Measurements from ENCODE around the gene TTN.

Gene TTN

DNA sequence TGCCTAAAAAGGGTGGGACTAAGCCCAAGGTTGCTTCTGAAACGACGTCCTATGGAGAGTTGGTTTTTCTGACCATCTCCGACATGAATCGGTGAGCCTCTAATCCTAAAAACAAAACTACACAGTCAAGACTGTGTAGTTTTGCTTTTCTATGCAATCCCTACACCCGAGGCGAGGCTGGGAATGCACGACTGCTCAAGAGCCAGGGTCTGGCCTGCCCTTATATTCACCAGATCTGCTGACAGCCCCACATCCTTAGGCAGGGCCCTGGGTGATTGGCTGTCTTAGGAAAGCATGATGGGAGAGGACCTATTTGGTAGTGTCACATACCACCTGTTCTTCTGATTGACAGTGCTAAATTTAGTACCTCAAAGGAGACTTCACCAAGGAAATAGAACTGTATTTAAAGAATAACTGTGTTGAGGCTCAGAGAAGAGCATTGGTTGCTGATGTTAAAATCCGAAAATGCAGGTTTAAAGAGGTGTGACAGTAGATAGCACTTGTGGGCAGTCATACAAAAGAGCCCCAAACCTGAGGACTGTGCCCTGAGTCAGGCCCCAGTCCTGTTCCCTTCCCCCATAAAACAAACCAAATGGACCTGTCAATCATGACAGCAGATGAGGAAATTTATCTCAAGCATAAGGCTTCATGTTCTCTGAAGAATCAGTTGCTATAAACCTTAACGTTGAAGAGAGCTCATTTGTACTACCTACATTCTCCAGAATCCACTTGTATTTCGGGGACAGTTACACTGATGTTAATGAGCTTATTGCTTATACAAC lies at the start of gene TTN:
Gene TTN (minus strand): TSS at position 197 of the 782 bp plus-strand sequence. CDS start 2,781 bp downstream, outside the sequence.
- DNase-seq (ENCODE audit: low spot score): no peak
- TF ChIP-seq, protein P1, sequence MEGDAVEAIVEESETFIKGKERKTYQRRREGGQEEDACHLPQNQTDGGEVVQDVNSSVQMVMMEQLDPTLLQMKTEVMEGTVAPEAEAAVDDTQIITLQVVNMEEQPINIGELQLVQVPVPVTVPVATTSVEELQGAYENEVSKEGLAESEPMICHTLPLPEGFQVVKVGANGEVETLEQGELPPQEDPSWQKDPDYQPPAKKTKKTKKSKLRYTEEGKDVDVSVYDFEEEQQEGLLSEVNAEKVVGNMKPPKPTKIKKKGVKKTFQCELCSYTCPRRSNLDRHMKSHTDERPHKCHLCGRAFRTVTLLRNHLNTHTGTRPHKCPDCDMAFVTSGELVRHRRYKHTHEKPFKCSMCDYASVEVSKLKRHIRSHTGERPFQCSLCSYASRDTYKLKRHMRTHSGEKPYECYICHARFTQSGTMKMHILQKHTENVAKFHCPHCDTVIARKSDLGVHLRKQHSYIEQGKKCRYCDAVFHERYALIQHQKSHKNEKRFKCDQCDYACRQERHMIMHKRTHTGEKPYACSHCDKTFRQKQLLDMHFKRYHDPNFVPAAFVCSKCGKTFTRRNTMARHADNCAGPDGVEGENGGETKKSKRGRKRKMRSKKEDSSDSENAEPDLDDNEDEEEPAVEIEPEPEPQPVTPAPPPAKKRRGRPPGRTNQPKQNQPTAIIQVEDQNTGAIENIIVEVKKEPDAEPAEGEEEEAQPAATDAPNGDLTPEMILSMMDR (IDR thresholded peaks at IDR 0.05; ENCODE audit: extremely low read depth, missing control alignments): no peak

DNA sequence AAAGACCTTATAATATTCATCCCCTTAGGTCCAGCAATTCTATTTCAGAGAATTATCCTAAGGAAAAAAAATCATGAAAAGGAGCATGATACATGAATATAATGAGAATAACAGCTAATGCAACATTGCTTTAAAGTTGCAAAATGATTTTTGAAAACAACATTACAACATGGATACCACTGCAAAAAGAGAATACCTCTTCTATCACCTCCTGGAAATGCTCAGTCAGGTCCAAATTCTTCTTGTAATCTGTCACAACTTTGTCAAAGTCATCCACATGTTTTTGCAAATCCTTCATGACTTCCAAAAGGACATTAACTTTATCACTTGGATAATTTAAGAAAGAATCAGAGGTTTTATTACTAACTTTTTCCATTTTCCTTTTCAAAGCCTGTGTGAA lies 47.9 kb upstream of the TTN start:
- TF ChIP-seq, protein P1 (IDR thresholded peaks at IDR 0.05; ENCODE audit: extremely low read depth, missing control alignments): no peak
- no peak for DNase-seq (ENCODE audit: low spot score)

DNA sequence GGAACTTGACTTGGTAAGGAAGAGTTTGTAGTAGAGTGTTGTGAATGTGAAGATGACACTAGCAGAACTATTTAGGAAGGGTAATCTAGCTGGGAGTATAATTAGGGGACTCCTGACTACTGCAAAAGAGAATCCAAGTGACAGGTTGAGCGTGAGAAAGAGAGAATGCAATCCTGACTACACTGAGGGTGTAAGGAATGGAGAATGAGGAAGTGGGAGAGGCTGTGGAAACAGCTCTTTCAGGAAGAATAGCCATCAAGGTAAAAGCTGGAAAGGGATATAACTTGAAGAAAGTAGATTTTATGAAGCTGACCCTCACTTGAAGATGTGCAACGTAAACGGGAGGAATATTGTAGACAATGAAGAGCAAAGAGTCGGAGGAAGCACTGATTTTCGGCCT lies 41.1 kb upstream of the TTN start:
- TF ChIP-seq, protein P1 (IDR thresholded peaks at IDR 0.05; ENCODE audit: extremely low read depth, missing control alignments): no peak

DNA sequence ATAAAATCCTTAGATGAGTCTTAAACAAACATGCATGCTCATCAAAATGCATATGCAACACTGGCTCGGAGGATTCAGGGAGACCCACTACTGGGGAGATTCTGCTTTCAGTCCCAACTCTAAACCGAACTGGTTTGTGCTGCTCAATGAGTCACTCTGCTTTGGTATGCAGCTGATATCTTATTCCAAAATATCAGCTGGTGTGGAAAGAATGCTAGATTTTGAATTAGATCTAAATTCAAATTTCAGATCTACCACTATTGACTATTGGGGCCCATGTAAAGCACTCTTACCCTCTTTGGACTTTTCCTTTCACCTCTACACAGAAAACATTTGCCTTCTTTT lies 39.2 kb upstream of the TTN start:
- TF ChIP-seq, protein P1 (IDR thresholded peaks at IDR 0.05; ENCODE audit: extremely low read depth, missing control alignments): no peak
- DNase-seq (ENCODE audit: low spot score): no peak

More for the DNA sequence above, 41.1 kb upstream of the TTN start:
- no peak for DNase-seq (ENCODE audit: low spot score)

DNA sequence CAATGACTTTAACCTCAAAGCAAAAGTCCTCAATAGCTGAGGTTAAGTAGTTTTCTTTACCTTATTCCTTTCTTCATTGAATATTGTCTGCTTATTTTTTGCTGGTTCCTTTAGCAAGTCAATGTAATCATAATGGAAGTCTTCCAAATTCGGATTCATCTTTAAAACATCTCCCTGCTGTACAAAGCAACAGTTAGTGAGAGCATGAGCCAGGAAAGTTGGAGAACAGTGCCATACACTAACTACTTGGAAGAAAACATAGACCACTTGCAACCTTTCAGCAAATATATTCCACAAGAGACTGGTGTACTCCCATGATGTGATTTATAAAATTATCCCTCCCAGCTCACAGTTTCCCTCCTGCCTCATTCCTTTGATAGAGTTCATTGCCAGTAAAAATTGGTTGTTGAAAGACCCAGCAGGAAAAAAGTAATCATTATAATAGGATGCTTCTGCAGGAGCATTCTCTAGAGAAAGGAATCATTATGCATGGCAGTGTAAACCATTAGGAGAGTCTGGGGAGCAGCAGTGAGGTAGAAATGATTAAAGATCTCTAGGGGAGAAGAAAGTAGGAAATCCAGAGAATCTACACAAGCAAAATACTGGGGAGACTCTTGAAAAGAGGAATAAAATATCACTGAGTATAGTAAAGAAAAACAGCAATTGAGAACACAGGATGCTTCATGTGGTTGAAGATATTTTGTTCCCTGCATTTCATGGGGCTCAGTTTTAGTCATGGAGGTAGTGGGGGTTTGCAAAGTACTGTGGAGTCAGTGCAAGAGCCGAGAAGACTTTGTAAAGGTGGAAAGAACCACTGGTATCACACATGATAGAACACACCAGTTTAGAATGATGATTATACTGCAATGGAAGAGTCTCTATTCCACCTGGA lies 38.6 kb upstream of the TTN start:
- no peak for DNase-seq (ENCODE audit: low spot score)
- TF ChIP-seq, protein P1 (IDR thresholded peaks at IDR 0.05; ENCODE audit: extremely low read depth, missing control alignments): no peak

DNA sequence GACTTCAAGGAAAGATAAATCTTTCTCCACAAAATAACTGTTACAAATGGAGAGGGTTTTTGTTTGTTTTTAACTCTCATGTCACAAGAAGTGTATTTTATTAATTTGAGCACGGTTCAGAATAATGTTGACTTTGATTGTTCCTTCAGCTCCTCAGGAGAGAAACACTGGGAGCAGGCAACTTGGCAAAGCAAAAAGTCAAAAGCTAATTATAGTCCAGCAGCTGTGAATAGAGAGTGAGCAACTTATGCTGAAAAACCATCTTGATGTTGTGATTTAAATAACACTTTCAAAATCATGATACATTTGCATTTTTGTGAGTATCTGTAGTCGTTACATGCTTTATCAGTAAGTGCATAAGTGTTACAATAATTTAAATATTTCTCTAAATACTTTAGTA lies 37.5 kb upstream of the TTN start:
- TF ChIP-seq, protein P1 (IDR thresholded peaks at IDR 0.05; ENCODE audit: extremely low read depth, missing control alignments): no peak
- no peak for DNase-seq (ENCODE audit: low spot score)

DNA sequence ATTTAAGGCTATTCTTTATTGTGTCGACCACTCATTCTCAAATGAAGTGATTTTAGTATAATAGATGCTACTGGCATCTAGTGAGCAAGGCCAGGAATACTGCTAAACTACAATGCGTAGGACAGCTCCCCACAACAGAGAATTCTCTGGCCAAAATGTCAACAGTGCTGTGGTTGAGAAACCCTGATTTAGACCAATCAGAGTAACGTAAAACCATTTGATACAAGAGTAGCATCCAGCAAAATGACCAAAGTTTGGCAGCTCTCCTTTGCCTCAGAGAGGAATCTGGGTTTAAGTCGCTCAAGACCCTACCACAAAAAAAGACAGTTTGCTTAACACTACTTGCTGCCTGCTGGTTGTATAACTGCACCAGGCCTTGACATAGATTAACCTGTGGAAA lies 37.0 kb upstream of the TTN start:
- no peak for DNase-seq (ENCODE audit: low spot score)
- TF ChIP-seq, protein P1 (IDR thresholded peaks at IDR 0.05; ENCODE audit: extremely low read depth, missing control alignments): no peak
